Ammon's horn (tissue), 1 donor: Measurements from ENCODE around the gene DHTKD1.
"Not testable (repeated sequence)": the region's sequence is repeated elsewhere in the genome, so short reads cannot be mapped to it uniquely, and the experiment has no call there.

Experiments used
- DNase-seq: peaks from one replicate; pipeline ENCODE4 v3.0.0-alpha.2; 2016; ENCODE audit warnings: low spot score

Gene DHTKD1

DNA sequence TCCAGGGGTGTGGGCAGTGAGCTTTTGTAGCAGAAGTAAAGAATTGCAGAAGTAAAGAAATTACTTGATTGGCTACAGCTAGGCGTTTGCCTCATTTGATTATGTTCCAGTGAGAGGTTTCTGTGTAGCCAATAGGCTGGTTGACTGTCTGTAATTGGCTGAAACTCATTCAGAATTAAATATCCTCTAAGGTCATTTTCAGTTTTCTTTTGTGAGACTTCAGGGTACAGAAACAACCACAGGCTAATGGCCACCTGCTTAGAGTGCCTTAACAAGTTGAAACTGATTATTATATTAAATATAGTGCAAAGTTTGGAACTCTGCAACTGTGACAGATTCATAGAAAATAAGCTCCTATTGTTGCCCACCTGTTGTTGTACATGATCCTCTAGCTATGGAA, 71.3 kb downstream of the DHTKD1 start:
- DNase-seq = no peak

DNA sequence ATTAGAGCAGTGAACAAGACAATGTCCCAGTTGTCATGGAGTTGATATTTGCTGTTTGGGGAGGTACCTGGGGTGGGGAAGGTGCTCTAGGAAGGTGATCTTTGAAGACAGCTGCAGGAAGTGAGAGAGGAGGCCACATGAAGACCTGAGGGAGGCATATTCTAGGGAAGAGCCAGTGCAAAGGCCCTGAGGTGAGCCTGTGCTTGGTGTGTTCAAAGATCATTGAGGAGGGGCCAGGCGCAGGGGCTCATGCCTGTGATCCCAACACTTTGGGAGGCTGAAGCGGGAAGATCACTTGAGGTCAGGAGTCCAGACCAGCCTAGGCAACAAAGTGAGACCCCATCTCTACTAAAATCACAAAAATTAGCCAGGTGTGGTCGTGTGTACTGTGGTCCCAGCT, 75.8 kb downstream of the DHTKD1 start:
- DNase-seq = no peak

- DNase-seq = no peak
These were observed 81.4 kb downstream of the DHTKD1 start for GRCh38 chr10:12150163-12150562.

- DNase-seq = no peak
These were observed 85.8 kb downstream of the DHTKD1 start for GRCh38 chr10:12154516-12154915.

DNA sequence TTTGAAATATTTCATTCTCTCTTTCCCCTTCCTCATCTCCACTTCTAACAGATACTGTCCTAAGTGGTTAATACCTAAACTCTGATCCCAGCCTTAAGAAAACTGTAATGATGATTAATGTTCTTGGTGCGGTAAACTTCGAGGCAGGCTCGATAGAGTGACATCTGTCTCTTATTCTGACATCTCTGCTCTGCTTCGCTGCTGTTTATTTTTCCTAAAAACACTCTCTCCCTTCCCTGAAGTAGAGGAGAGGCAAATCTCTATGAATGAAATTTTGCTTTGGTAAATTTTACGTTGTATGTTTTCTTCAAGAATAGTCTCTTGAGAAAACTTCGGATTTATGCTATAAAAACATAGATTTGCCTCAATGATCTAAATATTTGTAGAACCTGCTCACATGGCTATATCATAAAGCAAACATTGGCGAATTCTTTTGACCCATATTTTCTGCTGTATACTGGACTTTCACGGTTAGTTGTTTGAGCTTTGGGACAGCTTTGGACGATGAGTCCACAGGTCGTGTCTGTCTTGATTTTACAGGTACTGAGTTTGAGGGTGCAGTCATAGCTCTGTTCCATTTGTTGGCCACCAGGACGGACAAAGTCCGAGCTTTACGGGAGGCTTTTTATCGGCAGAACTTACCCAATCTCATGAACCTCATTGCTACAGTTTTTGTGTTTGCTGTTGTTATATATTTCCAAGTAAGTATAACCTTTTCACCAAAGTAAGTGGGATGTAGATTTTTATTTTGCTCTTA, 87.8 kb downstream of the DHTKD1 start:
- no peak for DNase-seq

DNA sequence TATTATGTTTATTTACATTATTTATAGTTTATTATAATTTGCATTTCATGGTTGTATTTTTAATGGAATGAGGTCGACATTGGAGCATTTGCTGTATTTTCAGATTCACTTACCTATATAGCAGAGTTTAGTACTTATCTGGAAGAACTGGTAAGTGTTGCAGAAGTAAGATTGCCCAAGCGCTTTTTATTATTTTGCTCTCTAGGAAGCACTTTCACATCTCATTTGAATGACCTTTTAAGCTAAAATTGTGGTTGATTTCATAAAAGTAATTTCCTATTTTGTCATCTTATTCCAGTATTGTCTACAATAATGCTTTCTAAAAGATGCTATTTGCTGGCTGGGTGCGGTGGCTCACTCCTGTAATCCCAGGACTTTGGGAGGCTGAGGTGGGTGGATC, 89.4 kb downstream of the DHTKD1 start:
- DNase-seq = no peak

GRCh38 chr10:12160664-12161063, 91.9 kb downstream of the DHTKD1 start:
- DNase-seq = no peak

DNA sequence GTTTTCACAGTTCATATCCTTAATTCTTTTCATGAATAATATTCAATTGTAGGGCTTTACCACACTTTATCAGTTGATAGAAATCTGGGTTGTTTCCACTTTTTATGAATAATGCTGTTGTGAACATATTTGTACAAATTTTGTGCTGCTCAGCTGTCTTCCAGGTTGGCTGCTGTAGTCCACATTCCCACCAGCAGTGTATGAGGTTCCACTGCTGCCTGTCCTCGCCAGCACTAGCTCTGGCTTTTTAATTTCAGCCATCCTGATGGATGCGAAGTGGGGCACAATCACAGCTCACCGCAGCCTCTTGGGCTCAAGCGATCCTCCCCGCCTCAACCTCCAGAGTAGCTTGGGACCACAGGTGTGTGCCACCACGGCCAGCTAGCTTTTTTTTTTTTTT, 94.2 kb downstream of the DHTKD1 start:
- DNase-seq = no peak

- no peak for DNase-seq
These were observed 95.3 kb downstream of the DHTKD1 start for GRCh38 chr10:12164085-12164484.

DNA sequence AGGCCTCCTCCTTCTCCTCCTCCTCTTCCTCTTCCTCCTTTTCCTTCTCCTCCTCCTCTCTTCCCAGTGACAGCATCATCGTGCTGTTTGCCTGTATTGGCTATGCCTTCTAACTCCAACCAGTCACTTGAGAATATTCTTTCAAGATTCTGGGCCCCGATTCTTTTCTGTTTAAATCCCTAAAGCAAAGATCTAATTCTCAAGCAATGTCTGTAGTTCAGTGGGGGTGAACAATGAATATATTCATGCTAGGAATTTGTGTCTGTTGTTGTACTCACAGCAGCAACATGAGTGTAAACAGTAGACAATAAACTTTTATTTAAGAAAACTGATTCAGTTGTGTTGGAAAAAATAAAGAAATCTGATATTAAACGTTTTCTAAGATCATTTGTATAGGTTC, 96.3 kb downstream of the DHTKD1 start:
- DNase-seq = no peak

DNA sequence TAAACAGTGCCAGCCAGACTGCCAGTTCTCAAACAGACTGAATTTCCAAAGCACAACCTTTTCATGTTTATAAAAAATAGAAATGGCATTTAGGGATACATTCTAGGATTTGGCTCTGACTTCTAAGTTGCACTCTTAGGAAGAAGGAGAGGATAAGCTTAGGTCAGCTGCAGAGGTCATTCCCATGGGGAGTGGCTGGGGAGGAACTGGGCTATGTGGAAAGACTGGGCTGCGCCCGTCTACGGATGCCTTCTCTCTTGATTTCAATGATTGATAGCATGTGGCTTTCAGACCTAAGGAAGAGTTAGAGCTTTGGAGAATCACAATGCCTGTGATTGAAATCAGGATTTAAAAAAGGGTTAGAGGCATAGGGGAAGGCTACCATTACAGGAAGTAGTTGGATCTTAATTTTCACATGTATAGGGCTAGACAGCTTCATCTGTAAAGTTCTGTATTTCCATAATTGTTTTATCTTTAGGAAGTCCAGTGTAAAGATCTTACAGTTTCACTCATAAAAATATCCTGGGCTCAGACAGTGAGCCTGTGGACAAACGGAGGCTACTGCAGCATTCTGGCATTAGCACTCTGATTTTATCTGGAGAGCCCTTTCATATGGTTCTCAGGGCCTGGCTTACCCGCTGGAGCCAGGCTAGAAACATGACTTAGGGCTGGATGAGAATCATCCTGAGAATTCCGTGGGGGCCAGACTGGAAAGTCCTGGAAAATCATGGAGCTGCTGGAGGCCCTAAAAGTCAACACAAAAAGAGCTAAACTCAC, 97.4 kb downstream of the DHTKD1 start:
- DNase-seq = no peak

- not testable (repeated sequence) for DNase-seq
These were observed 102.8 kb downstream of the DHTKD1 start for GRCh38 chr10:12171512-12171911.
